ENCODE measurements around the gene WWC2. TPM values are rescaled to one million over a fixed set of nuclear protein-coding genes. Genes with fewer than 3 reads are reported as not detected.

WWC2 gene
- total RNA-seq, 4 donors from 2014 or later, result 7.4 to 24.8 (median 8.0) TPM

- intact Hi-C loops (cut with DNase I), result no loop called here
Observed at GRCh38 chr4:183124228-183124627, 25.2 kb downstream of the WWC2 start.

GRCh38 chr4:183124865-183125264 is 25.8 kb downstream of the WWC2 start:
- Histone ChIP-seq H3K36me3 (no peaks in the 10 kb centered on the region), H3K4me1 (peaks cover 0 to 4% (median 0%) of the 10 kb centered on the region in 3 donors), H3K4me3 (no peak overlapping the region), H3K27ac (no peak overlapping the region), H3K27me3 (no peaks in the 10 kb centered on the region), H3K9me3 (no peaks in the 10 kb centered on the region)
- intact Hi-C loops (cut with DNase I), result no loop called here
- no peak for DNase-seq
- TF ChIP-seq POLR2A (IDR thresholded peaks at IDR 0.05), result no peak
- no peak for TF ChIP-seq CTCF (IDR thresholded peaks at IDR 0.05)
- 78 to 89% methylated on average over 5 of the region's 5 CpGs for WGBS, 2 donors

More at GRCh38 chr4:183124228-183124627, 25.2 kb downstream of the WWC2 start:
- no peak overlapping the region for H3K27ac ChIP-seq
- H3K4me3 ChIP-seq, result no peak overlapping the region
- DNase-seq, result no peak
- WGBS, 2 donors, result 55 to 65% methylated on average over 2 to 3 of the region's 3 CpGs
- TF ChIP-seq CTCF (IDR thresholded peaks at IDR 0.05) (no peak), POLR2A (IDR thresholded peaks at IDR 0.05) (no peak)
- H3K36me3 ChIP-seq, result no peaks in the 10 kb centered on the region
- no peaks in the 10 kb centered on the region for H3K9me3 ChIP-seq
- no peaks in the 10 kb centered on the region for H3K27me3 ChIP-seq
- H3K4me1 ChIP-seq, result peaks cover 0 to 4% (median 0%) of the 10 kb centered on the region in 3 donors

GRCh38 chr4:183129125-183129524 is 30.1 kb downstream of the WWC2 start:
- TF ChIP-seq POLR2A (IDR thresholded peaks at IDR 0.05), result no peak
- TF ChIP-seq CTCF (IDR thresholded peaks at IDR 0.05), result no peak

GRCh38 chr4:183129675-183130074 is 30.6 kb downstream of the WWC2 start:
- TF ChIP-seq CTCF (IDR thresholded peaks at IDR 0.05) (no peak), POLR2A (IDR thresholded peaks at IDR 0.05) (no peak)
- intact Hi-C loops (cut with DNase I), result no loop called here
- Histone ChIP-seq H3K4me3 (no peak overlapping the region), H3K4me1 (peaks cover 0 to 14% (median 0%) of the 10 kb centered on the region in 3 donors), H3K27me3 (no peaks in the 10 kb centered on the region), H3K27ac (no peak overlapping the region), H3K36me3 (no peaks in the 10 kb centered on the region), H3K9me3 (no peaks in the 10 kb centered on the region)
- 83 to 97% methylated on average over 2 of the region's 2 CpGs for WGBS, 2 donors
- DNase-seq, result no peak

More at GRCh38 chr4:183129125-183129524, 30.1 kb downstream of the WWC2 start:
- H3K4me3 ChIP-seq, result no peak overlapping the region
- no peaks in the 10 kb centered on the region for H3K9me3 ChIP-seq
- H3K27ac ChIP-seq, result no peak overlapping the region
- H3K36me3 ChIP-seq, result no peaks in the 10 kb centered on the region
- intact Hi-C loops (cut with DNase I), result no loop called here
- 81 to 96% methylated on average over 3 of the region's 3 CpGs for WGBS, 2 donors
- DNase-seq, result no peak
- H3K4me1 ChIP-seq, result peaks cover 0 to 14% (median 0%) of the 10 kb centered on the region in 3 donors
- no peaks in the 10 kb centered on the region for H3K27me3 ChIP-seq

- WGBS, 2 donors, result 62 to 66% methylated on average over 7 of the region's 7 CpGs
- DNase-seq, result no peak
- Histone ChIP-seq H3K36me3 (no peaks in the 10 kb centered on the region), H3K27me3 (no peaks in the 10 kb centered on the region), H3K4me3 (no peak overlapping the region), H3K9me3 (no peaks in the 10 kb centered on the region), H3K4me1 (peaks cover 0 to 14% (median 0%) of the 10 kb centered on the region in 3 donors), H3K27ac (no peak overlapping the region)
- TF ChIP-seq POLR2A (IDR thresholded peaks at IDR 0.05), result no peak
- no peak for TF ChIP-seq CTCF (IDR thresholded peaks at IDR 0.05)
- intact Hi-C loops (cut with DNase I), result no loop called here
Observed at GRCh38 chr4:183130328-183131155, 31.5 kb downstream of the WWC2 start.

Data from esophagus squamous epithelium (tissue), 5 donors.